SHP77 treated with DMSO at 0.1 percent for 48 hours (cell line): ENCODE data around the gene MRPL19.
A peak's percentile ranks its signal among the peaks of the same experiment; 100 is the strongest.
"Not testable (repeated sequence)": the region's sequence is repeated elsewhere in the genome, so short reads cannot be mapped to it uniquely, and the experiment has no call there.

Experiments used
- DNase-seq: peaks from one replicate; lab custom pipeline; 2025; lab: John Stamatoyannopoulos, UW

MRPL19 gene

DNA sequence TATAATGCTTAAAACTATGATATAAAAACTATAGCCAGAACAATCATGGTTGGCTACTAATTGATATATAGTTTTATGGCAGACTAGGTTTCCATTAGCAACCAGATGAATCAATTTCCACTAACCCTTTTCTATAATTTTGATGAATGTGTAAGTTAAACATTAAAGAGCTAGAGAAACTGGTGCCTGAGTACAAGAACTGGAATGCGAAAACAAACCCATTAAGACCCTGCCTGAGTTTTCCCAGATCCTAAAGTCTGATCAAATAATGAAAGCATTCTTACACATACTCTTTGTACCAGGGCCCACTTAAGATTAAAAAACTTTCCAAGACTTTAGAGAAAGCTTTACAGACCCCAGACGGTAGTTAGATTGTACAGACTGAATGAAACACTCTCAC lies 21.3 kb downstream of the MRPL19 start:
- no peak for DNase-seq

DNA sequence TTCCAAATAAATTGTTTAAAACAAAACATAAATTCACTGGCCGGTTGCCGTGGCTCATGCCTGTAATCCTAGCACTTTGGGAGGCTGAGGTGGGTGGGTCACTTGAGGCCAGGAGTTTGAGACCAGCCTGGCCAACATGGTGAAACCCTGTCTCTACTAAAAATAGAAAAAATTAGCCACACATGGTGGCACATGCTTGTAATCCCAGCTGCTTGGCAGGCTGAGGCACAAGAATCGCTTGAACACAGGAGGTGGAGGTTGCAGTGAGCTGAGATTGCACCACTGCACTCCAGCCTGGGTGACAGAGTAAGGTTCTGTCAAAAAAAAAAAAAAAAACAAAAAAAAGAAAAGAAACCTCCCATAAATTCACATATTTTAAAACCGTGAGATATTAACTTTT lies 28.8 kb downstream of the MRPL19 start:
- DNase-seq: not testable (repeated sequence)

DNA sequence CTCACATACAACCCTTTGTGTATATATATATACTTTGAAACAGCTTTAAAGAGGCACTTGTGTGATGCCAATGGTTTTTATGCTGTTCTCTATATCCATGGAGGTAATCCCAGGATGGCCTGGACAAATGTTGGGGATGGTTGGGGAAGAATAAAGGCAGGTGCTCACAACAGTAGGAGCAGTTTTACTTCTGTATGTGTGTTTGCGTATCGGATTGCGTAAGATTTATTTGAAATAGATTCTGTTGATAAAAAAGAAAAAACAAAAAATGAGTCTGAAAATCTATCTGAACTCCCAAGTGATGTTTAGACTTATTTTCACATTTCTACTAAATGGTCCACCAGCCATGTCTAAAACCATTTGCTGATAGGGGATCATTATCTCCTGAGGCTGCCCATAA lies 29.3 kb downstream of the MRPL19 start:
- no peak for DNase-seq

DNA sequence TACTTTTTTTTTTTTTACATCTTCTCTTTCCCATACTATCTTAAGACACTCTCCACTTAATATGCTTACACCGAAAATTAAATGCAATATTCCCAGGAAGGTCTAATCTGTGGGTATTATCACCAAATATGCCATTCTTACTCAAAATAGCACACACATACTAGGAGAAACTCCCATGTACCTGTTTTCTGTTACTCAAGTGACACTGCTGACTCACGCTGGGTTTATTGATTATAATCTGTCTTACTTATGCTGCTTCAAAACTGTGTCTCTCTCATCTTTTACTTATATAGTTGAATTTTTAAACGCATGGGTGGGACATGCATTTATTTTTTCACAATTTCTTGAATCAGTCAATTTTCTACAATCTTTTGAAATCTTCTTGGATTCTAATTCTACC lies 29.9 kb downstream of the MRPL19 start:
- no peak for DNase-seq

DNA sequence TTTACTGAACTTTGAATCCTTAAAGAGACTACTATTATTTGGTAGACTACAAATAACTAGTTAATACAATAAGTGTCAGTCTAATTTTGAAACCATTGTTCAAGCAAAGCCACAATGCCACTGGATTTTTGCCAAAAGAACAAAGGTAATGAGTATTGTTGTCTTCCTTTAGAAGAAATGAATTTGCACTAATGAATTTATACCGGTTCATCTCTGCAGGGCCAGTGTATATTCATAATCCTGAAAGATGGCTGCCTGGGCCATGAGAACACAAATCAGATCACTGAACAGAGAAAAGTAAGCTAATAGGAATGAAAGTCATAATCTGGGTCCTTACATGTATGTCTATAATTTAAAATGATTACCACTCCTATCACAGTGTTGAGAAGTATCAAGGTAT lies 33.0 kb downstream of the MRPL19 start:
- no peak for DNase-seq

DNA sequence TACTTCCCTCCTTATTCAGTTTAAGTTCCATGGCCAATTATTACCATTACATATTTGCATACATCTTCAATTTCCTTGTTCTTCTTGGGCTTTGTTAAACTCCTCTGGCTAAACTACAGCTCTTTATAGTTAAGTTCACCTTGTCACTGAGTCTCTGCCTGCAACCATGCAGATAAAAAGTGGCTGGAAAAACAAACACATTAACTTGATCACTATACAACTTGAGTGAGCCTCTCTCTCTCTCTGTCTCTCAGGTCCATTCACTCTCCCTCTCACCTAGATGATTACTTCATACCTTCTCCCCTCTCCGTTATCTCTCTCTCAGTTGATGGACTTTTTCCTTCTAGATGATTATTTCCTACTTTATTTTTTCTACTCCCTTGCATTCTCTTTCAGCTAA lies 33.8 kb downstream of the MRPL19 start:
- DNase-seq: no peak

DNA sequence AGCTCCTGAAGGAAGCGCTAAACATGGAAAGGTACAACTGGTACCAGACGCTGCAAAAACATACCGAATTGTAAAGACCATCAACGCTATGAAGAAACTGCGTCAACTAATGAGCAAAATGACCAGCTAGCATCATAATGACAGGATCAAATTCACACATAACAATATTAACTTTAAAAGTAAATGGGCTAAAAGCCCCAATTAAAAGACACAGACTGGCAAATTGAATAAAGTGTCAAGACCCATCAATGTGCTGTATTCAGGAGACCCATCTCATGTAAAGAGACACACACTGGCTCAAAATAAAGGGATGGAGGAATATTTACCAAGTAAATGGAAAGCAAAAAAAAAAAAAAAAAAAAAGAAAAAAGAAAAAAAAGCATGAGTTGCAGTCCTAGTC lies 36.8 kb downstream of the MRPL19 start:
- not testable (repeated sequence) for DNase-seq

DNA sequence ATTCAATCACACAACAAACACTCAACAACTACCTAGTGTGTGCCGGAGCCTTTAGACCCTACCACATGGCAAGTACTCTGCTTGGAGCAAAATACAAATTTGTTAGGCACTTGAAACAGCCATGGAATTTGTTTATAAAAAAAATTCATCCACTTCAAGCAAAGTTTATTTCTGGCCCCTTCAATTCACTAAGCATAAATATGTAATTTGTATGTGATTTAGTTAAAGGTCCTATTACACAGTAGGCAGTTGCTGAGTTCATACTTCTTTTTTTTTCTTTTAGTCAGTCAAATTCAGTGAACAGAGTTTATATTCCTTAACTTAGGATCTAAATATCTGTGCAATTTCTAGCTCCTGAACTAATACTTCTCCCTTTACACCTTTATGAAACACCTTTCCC lies 41.6 kb downstream of the MRPL19 start:
- DNase-seq: no peak

DNA sequence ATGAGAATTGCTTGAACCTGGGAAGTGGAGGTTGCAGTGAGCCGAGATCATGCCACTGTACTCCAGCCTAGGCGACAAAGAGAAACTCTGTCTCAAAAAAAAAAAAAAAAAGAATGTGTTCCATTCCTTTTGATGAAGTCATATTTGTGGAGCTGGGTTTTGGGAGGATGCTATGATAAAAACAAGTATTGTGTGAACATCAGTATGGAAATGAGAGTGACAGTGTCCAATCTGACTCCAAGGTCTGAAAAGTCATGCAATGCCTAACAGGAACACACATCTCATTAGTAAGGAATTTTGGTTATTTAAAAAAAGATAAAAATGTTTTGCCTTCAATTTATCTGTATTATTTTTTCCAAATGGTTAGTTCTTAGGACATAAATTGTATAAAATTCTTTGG lies 52.3 kb downstream of the MRPL19 start:
- no peak for DNase-seq

DNA sequence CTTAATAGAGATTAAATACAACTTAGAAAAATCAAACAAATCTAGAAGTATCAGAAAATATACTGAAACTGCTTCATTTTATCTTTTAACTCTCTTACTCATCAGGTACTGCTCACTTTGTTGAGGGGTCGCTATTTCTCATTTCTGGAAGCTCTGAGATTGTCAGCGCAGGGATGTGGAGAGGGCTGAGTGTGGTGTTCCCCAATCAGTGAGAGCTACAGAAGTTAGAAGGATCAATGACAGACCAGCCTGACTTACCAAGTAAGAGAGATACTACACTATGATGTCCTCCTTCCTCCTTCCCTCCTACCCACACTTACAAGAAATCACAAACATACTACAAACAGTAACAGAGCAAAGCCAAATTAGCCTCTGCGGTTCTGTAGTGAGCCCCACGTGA lies 56.0 kb downstream of the MRPL19 start:
- no peak for DNase-seq

DNA sequence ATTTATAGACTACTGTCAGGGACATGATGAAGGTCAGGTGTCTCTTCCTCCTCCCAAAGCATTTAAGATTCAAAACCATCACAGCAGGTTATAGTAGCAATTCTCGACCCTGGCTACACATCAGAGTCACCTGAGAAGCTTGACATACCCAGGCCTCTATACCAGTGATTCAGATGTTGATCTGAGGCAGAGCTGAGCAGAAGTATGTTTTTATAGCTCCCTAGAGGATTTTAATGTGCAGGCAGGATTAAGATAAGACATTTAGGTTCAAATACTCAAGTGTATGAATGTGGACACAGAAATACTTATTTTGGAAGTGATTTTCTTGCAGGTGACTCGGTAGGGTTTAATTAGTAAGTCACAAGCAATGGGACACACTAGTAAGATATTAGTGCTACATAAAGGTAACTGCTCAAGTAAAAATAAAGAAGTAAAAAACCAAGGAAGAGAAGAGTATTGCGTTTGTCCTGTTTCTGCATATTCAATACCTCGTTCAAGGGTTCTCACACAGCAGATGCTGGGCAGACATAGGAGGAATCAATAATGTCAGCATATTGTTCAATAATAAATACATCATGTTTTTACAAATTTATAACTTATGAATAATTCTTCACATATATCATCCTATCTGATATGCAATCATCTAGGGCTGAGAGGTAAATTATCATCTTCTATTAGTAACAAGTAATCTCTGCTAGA lies 57.2 kb downstream of the MRPL19 start:
- DNase-seq: no peak

DNA sequence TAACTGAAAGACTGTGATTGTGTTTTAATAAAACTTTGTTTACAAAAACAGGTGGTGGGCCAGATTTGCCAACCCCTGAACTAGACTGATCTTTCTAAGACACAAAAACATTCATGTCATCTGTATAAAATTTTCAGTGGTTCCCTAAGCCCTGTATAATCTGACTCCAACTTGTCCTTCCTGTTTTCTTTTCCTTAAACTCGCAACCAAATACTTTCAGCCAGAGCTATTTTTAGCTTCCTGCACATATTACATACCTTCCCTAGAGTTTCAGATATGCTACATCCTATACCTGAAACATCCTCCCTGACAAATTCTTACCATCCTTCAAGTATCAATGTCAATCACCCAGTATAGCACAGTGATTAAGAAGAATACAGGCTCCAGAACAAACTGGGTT lies 59.3 kb downstream of the MRPL19 start:
- no peak for DNase-seq

DNA sequence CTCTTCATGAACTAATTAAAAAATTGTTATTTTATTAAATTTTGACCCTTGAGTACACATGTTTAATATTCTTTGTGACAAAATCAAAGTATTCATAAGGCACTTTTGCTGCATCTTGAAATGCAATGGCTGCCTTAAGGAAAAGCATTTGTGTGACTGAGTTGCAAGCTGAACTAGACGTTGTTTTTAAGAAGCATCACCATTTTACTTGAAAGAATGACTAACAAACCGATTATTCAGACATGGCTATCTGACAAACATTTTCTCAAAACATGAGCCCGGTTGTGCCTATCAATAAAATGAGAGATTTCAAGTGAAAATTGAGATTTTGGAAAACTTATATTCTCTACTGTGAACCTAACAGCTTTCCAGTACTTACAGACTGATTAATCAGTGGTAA lies 61.3 kb downstream of the MRPL19 start:
- no peak for DNase-seq

DNA sequence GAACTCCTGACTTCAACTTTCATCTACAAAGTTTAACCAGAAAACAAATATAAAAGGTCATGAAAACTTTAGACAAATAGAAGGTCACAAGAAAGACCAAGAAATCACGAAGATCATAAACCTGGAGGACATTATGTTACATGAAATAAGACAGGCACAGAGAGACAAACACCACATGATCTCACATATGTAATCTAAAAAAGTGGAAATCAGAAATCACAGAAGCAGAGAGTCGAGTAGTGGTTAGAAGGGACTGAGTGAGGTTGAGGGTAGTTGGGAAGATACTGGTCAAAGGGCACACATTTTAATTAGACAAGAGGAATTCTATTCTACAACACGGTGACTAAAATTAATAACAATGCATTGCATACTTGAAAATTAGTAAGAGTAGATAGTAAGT lies 62.7 kb downstream of the MRPL19 start:
- no peak for DNase-seq

DNA sequence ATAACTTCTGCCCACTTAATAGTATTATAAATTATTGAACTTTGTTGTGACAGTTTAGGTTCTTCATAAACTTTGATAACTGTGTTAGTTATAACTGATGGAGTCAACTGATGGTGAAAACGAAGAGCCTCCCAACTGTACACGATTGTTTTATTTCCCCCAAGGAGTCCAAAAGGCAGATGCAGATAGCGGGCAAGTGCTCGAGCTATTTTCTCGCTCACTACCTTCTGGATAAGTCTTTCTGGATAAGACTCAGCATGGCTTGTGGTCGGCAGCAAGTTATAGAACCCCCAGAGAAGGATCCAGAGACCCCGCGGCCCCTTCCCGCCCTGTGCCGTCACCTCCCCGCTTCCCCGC lies 63.6 kb downstream of the MRPL19 start:
- no peak for DNase-seq

DNA sequence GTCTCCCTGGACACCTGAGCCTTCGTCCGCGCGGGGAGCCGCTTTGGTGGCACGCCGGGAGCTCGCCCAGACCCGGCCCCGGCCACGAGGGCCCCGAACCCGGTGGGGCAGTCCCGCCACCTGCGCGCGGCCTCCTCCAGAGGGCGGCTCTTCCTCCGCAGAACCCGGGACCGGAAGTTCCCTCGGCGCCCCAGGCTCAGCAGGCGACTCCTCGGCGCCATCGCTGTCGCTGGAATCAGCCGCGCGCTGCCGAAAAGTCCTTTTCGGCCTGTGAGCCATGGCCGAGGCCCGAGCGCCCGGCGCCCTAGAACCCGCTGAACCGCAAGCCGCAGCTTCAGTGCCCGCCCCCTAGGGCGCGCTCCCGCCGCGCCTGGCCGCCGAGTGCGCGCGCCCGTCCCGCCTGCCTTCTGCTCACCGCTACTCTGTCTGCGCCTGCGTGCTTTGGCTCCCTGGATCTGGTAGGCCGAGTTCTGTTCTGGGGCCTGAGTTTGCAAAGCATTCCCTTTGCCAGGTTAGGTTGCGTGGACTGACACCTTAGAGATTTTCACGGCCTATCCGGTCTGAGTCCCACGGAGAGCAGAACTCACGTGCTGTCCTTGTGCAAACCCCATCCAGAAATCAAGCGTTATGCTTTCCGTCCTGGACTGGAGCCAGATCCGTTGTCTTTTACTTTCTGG lies 64.1 kb downstream of the MRPL19 start, which contains the start of gene GCFC2:
GCFC2 (minus strand) TSS at position 339 of the 677 bp plus-strand sequence; CDS start at position 279, 60 bp downstream.
- DNase-seq: peak; percentile 65

DNA sequence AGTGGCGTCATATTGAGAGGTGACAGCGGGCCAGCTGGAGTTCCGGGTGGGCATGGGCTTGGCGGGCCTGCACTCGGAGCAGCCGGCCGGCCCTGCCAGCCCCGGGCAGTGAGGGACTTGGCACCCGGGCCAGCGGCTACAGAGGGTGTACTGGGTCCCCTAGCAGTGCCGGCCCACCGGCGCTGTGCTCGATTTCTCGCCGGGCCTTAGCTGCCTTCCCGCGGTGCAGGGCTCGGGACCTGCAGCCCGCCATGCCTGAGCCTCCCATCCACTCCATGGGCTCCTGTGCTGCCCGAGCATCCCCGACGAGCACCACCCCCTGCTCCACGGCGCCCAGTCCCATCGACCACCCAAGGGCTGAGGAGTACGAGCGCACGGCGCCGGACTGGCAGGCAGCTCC lies 65.0 kb downstream of the MRPL19 start:
- not testable (repeated sequence) for DNase-seq

DNA sequence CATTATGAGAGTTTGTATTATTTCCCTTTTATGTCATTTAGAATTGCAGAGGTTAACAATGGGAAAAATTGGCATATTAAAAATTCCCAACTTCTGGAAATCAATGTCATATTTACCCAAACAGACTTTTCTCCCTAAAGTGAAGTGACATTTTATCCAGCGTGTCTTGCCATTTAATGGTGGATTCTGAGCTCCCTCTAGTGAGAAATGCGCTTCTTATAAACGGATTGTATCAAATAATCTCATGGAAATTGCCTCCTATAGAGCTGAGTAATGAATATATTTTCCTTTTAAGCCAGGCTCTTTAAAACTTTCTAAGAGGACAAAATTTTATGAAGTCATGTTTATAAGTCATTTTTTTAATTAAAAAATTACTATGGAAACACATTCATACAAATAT lies 69.8 kb downstream of the MRPL19 start:
- no peak for DNase-seq

DNA sequence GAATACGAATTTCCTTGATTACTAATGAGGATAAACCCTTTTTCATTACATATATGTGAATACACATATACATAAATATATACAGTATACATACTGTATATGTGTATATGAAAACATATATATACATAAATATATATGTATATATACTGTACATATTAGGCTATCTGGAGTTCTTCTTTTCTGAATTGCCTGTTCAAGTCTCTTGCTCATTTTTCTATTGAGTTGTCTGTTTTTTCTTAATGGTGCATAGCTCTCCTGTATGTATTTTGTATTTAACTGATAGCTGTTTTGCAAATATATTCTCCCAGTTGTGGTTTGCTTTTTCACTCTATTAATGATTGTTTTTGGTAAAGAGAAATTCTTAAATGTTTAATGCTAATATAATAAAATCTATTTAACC lies 73.0 kb downstream of the MRPL19 start:
- no peak for DNase-seq

DNA sequence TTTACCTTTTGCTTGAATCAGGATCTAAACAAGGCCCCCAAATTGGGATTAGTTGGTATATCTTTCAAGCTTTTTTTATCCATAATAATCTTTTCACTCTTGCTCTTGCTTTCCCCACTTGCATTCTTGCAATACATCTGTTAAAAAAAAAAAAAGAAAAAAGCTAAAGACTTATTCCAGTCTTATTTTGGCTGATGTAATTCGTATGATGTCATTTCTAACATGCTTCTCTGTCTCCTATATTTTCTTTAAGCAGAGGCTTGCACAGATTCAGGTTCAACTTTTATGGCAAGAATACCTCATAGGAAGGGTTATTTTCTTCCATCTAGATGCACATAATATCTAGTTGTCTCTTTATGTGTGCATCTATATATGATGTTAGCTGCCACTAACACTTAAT lies 73.9 kb downstream of the MRPL19 start:
- DNase-seq: no peak

DNA sequence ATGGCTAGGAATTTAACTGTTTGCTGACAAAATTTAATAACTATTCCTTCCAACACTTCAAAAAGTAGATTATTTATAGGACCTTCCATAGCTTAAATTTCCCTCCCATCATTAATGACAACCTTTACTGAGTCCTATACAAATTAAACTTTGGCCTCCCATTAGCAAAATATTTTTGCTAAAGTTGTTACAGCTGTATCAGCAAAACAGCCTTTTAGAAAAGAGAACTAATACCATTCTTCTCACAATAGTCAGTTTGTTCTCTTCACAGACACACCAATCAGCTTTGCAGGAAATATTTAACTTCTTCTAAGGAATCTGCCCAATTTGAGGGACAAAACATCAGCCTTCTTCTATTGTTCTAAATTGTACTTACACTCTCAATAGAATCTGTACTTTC lies 76.1 kb downstream of the MRPL19 start:
- no peak for DNase-seq

DNA sequence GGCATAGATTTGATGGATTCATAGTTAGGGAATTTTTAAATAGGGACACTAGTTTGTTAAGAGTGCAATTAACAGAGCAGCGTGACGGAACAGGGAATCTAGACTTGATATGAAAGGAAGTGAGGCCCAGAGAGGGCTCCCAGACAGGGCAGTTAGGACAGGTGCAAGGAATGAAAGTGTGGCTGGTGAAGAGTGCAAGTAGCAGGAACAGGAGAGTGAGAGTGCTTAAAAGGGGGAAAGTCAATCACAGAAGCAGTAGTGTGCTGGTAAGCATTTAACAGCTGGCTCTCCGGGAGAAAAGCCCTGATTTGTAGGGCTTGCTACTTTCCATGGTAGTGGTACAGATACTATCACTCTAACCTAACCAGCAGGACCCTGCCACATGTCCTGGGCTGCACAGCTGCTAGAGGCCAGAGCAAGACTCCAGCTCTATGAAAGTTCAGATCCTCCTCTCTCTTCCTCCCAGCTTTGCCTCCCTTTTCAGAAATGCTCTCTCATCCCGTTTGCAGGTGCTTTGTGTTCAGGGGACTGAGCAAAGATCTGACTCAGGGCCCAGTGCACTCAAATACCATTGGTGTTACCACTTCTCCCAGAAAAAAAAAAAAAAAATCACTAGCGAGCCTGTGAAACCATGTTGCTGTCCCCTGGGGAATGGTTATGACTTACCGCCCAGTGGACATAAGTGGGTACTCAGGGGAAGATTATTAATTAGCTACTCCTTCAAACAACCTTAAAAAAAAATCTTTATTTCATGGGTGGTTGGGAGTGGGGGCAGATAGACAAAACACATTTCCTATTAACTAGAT lies 82.2 kb downstream of the MRPL19 start:
- DNase-seq: no peak

DNA sequence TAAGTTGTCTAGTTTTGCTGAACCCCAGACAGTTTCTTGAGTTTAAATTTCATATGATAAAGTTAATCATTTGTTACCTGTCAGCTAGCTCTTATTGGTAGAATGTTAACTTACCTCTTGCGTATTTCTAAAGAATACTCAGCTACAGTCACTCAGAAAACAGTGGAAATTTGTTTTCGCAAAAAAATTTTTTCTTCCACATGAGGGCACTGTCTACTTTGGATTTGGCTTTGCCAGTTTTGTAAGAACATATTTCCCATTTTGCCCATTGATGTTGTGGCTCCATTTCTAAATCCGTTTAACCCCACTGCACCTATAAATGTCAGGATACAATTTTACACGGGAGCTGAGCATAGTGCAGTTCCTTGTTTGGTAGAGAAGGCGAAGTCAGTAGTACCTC lies 83.3 kb downstream of the MRPL19 start:
- DNase-seq: no peak
